ENCODE results near the gene MAP2. TPM values are rescaled to one million over a fixed set of nuclear protein-coding genes. Genes with fewer than 3 reads are reported as not detected.

The MAP2 gene
- total RNA-seq, 2 donors from 2014 or later, result 1.8 TPM

DNA sequence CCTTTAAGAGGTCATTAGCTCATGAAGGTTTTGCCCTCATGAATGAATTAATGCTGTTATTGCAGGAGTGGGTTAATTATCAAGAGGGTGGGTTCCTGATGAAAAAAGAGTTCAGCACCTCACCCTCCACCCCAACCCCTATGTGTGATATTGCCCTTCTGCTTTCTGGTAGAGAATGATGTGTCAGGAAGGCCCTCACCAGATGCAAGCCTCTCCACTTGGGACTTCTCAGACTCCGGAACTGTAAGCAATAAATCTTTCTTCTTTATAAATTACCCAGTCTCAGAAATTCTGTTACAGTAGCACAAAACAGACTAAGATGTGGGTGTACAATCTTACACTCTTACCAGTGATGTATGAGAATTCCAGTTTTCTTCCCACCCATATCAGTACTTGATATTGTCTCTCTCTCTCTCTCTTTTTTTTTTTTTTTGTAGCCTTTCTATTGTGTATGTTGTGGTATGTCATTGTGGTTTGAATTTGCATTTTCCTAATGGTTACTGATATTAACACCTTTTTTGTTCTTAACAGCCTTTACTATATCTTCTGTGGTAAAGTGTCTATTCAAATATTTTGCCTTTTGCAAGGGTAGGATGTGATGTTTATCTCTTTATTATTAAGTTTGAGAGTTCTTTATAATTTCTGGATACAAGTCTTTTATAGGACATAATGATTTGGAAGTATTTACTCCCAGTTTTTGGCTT is 10.4 kb upstream of the MAP2 start:
- Mint-ChIP-seq H3K4me1 (no peaks in the 10 kb centered on the region), H3K36me3 (ENCODE audit: low read depth) (no peaks in the 10 kb centered on the region), H3K27me3 (ENCODE audit: insufficient read depth) (no peaks in the 10 kb centered on the region), H3K27ac (no peak overlapping the region), H3K9me3 (peaks cover 8% of the 10 kb centered on the region), H3K4me3 (no peak overlapping the region)
- Histone ChIP-seq H3K36me3 (ENCODE audit: control insufficient read depth, insufficient read depth, low read length) (no peaks in the 10 kb centered on the region), H3K9me3 (ENCODE audit: control insufficient read depth, low read length) (no peaks in the 10 kb centered on the region), H3K27ac (ENCODE audit: low read depth, low read length) (no peak overlapping the region), H3K27me3 (ENCODE audit: control insufficient read depth, insufficient read depth, low read length, poor library complexity, severe bottlenecking) (no peaks in the 10 kb centered on the region), H3K9ac (ENCODE audit: extremely low read depth, low read length, poor library complexity, severe bottlenecking) (no peak overlapping the region), H3K4me1 (ENCODE audit: control insufficient read depth, insufficient read depth, low read length) (no peaks in the 10 kb centered on the region), H3K4me3 (ENCODE audit: low read length) (no peak overlapping the region)
- 100% methylated on average over 1 of the region's 1 CpG; no CpG with 5 or more reads in 1 of the 2 experiments for WGBS, 2 experiments (ENCODE audit: insufficient coverage in 1 of 2, insufficient read length in 1 of 2)
- TF ChIP-seq CTCF (conservative IDR thresholded peaks at IDR 0.05), result no peak
- no peak for DNase-seq

DNA sequence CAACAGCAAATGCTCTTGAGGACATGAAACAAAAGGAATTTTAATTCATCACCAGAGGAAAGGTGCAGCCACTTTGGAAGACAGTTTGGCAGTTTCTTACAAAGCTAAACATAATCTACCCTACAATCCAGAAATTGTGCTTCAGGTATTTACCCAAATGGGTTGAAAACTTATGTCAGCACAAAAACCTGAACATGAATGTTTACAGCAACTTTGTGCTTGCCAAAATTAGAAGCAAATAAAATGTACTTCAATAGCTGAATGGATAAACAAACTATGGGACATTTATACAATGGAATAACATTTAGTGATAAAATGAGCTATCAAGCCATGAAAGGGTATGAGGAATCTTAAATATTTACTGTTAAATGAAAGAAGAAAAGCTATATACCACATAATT is 6.9 kb upstream of the MAP2 start:
- TF ChIP-seq CTCF (conservative IDR thresholded peaks at IDR 0.05), result no peak
- Mint-ChIP-seq H3K4me1 (no peaks in the 10 kb centered on the region), H3K9me3 (peaks cover 8% of the 10 kb centered on the region), H3K27me3 (ENCODE audit: insufficient read depth) (peaks cover 7% of the 10 kb centered on the region), H3K36me3 (ENCODE audit: low read depth) (no peaks in the 10 kb centered on the region), H3K4me3 (no peak overlapping the region), H3K27ac (no peak overlapping the region)
- no peaks in the 10 kb centered on the region for H3K36me3 ChIP-seq (ENCODE audit: control insufficient read depth, insufficient read depth, low read length)
- no peak overlapping the region for H3K27ac ChIP-seq (ENCODE audit: low read depth, low read length)
- no peaks in the 10 kb centered on the region for H3K4me1 ChIP-seq (ENCODE audit: control insufficient read depth, insufficient read depth, low read length)
- no peak overlapping the region for H3K9ac ChIP-seq (ENCODE audit: extremely low read depth, low read length, poor library complexity, severe bottlenecking)
- no peak for DNase-seq
- no peak overlapping the region for H3K4me3 ChIP-seq (ENCODE audit: low read length)
- no peaks in the 10 kb centered on the region for H3K27me3 ChIP-seq (ENCODE audit: control insufficient read depth, insufficient read depth, low read length, poor library complexity, severe bottlenecking)
- H3K9me3 ChIP-seq (ENCODE audit: control insufficient read depth, low read length), result no peaks in the 10 kb centered on the region

DNA sequence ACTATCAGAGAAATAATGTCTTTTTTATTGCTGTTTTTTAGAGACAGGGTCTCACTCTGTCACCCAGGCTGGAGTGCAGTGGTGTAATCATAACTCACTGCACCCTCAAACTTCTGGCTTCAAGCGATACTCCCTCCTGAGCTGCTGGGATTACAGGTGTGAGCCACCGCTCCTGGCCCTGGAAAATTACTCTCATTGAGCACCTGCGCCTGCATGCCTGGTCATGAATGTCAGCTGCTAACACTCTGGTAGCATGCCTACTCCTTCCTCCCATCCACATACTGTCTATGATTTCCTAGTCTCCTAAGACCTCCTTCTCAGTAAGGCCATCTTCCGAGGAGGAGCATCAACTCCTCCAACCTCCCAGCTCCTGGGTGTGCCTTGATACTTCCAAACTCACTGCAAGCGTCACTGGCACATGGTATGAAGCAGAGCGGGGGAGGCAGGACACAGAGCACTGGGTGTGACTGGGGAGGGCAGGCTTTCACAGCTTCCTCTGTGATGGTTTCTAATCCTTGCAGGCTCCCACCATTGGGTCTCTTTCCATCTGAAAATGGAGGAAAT is 1.6 kb upstream of the MAP2 start:
- Histone ChIP-seq H3K36me3 (ENCODE audit: control insufficient read depth, insufficient read depth, low read length) (no peaks in the 10 kb centered on the region), H3K4me3 (ENCODE audit: low read length) (no peak overlapping the region), H3K9me3 (ENCODE audit: control insufficient read depth, low read length) (no peaks in the 10 kb centered on the region), H3K27me3 (ENCODE audit: control insufficient read depth, insufficient read depth, low read length, poor library complexity, severe bottlenecking) (peaks cover 25% of the 10 kb centered on the region), H3K9ac (ENCODE audit: extremely low read depth, low read length, poor library complexity, severe bottlenecking) (no peak overlapping the region), H3K27ac (ENCODE audit: low read depth, low read length) (no peak overlapping the region), H3K4me1 (ENCODE audit: control insufficient read depth, insufficient read depth, low read length) (no peaks in the 10 kb centered on the region)
- Mint-ChIP-seq H3K36me3 (ENCODE audit: low read depth) (no peaks in the 10 kb centered on the region), H3K4me1 (peaks cover 10% of the 10 kb centered on the region), H3K27ac (no peak overlapping the region), H3K4me3 (no peak overlapping the region), H3K9me3 (no peaks in the 10 kb centered on the region), H3K27me3 (ENCODE audit: insufficient read depth) (peaks cover 41% of the 10 kb centered on the region)
- no peak for TF ChIP-seq CTCF (conservative IDR thresholded peaks at IDR 0.05)
- 93 to 100% methylated on average over 3 to 6 of the region's 6 CpGs for WGBS, 2 experiments (ENCODE audit: insufficient coverage in 1 of 2, insufficient read length in 1 of 2)
- DNase-seq, result no peak
